ENCODE measurements around the gene PCARE.
A peak's percentile ranks its signal among the peaks of the same experiment; 100 is the strongest.
"Not testable (repeated sequence)": the region's sequence is repeated elsewhere in the genome, so short reads cannot be mapped to it uniquely, and the experiment has no call there.

PCARE gene

GRCh38 chr2:29090311-29090710 is 16.0 kb upstream of the PCARE start:
- DNase-seq = not testable (repeated sequence)

DNA sequence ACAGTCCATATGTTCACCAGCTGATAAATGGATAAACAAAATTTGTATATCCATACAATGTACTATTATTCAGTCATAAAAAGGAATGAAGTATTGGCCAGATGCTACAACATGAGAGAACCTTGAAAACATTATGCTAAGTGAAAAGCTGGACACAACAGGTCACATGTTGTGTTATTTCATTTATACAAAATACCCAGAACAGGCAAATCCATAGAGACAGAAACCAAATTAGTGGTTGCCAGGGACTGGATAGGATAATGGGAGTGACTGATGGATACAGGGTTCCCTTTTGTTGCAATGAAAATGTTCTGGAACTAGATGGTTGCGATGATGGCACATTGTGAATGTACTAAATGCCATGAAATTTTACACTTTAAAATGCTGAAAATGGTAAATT is 10.2 kb upstream of the PCARE start:
- DNase-seq = no peak

DNA sequence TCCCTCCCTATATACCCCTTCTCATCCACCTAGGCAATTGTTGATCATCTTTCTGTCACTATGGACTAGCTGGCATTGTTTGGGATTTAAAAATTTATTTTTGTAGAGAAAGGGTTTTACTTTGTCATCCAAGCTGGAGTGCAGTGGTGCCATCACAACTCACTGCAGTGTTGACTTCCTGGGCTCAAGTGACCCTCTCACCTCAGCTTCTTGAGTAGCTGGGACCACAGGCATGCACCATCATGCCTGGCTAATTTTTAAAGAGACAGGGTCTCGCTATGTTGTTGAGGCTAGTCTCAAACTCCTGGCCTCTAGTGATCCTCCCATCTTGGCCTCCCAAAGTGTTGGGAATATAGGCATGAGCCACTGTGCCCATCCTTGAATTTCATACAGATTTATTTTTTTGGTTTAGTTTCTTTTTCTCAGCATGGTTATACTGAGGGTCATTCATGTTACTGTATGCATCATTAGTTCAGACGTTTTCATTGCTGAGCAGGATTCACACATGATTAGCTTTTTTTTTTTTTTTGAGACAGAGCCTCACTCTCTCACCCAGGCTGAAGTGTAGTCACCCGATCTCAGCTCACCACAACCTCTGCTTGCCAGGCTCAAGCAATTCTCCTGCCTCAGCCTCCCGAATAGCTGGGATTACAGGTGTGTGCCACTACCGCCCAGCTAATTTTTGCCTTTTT is 8.6 kb upstream of the PCARE start:
- no peak for DNase-seq

DNA sequence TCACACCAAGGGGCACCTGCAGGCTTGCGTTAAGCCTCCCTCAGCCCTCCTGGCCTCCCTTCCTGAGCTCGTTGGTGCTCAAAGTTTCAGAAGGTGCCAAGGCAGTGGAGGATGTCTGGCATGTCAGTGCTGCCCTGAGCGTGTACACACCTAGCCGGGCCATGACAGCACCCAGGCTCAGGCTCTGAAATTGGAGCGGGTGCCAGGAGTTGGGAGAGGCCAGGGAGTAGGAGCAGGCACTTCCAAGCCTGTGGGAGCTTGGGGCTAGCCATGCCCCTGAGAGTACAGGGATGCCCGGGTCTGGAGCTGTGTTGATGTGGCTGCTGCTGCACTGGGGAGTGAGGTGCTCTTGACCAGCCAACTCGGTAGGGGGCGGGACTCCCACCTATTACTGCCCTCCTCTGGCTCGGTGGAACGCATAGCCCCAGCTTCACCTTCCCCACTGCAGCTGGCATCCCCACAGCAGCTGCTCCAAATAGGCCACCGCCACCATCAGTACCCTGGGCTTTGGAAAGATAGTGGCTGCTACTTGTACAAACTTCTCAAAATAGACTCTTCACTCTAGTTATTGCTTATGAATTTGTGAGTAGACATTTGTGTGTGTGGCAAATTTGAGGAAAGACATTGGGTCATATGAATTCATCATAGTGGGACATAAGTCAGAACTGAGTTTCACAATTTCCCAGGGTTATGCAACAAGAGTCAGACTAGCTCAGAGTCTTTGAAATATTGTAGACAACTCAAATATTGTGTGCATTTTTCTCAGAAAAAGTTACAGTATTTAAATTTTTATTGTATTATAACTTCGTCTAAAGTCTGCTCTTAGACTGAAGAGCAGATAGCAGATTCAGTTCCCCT is 6.8 kb upstream of the PCARE start:
- DNase-seq = peak; percentile 90 to 98

- no peak for DNase-seq
Observed at GRCh38 chr2:29079887-29080286, 5.6 kb upstream of the PCARE start.

- no peak for DNase-seq
Observed at GRCh38 chr2:29075894-29076705, 1.8 kb upstream of the PCARE start.

DNA sequence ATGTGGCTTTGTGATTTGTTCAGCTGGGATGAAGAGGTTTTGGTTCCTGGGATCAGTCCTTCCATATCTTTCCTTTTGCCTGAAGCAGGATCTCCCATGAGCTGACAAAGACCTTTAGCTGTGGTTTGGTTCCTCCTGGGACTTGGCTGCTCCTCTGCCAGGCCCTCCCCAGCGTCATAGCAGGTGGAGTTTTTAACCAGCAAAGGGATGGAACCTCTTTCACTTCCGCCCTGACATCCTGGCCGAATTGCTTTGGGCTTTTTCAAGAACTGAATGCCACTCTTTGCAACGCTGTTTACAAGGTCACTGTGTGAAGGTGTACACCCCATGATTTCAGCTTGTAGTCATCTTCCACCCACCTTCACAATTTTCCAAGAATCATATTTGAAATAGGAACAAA is 390 bp downstream of the PCARE start:
- peak in 1 of 2 donors; percentile 60 for DNase-seq

DNA sequence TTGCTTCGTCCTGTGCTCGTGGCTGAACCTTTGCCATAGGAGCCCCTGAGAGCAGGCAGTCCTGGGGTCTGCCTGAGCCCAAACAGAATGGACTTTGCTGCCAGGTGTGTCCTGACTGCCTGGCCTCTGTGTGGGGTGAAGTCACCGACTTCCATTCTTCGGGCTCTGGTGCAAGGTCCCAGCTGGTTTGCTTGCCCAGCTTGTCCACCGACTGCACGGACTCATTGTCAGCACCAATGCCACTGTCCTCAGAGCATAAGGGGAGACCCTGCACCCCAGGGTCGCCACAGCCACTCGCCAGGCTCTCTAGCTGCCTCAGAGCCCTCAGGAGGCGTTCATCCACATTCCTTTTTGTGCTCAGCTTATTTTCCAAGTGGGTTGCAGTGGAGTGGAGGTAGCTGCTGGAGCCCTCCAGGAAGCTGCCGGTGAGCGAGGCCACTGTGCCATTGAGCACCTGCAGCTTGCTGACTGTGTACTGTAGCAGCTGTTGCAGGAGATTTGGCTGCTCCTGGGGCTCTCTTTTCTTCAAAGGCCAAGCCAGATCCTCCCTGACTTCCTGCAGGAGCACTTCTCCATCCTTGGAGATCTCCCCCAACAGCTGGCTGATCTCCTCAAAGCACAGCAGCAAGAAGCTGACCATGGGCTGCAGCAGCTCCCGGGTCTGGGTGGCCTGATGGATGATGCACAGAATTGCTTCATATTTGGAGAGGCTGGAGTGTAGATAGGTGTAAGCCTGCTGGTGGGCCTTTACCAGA is 1.2 kb downstream of the PCARE start:
- no peak for DNase-seq

DNA sequence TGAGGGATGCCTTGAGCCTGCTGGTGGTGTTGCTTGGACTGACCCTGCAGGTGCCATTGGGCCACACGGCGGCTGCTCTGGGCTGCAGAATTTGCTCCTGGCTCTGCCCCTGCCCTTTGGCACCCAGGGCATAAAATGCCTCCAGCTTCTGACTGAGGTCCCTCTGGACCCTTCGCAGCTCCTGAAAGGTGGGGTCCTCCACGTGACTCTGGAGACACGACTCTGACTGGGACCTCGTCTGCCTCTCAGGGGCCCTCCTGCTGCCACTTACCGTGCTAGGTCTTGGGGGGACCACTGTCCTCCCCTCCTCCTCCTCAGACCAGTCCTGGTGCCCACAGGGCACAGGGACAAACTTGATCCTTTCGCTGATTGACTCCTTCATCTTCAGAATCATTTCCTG is 2.1 kb downstream of the PCARE start:
- no peak for DNase-seq

DNA sequence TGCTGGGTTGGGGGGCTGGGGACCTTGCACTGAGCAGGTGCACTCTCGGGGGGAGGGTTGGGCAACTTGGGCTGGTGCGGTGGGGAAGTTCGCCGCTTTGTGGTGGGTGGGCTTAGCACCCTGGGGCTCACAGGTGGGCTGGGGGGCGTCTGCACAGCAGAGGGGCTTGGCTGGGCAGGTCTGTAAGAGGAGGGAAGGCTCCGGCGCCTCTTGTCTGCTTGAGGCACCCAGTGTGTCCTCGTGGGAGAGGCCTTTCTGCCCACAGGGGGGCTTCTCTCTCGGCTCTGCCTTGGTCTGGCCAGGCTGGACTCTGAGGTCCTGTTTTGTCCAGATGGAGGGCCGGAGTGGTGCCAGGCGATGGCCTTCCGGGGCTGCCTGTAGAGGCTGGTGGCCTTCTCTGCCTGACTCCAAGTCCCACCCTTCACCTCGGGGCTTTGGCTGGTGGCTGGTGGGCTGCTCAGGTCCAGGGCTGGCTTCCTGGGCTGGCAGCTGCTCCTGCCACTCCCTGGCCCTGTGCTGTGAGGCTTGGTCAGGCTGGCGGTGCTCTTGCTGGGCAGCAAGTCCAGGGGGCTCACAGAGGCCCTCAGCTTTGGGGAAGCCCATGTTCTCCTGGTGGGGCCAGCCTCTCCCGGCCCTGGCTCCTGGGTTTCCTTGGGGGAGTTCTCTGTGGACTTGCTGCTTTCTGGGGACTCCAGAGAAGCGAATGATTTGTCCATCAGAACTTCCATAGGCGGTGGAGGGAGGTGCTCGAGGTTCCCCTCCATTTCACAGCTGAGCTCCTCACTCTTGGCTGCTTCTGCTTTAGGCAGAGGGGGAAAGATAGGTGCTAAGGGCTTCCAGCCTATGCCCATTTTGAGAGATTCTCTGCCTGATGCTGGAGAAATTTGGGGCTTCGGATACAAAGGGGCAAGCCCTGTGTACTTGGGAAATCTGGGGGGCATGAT is 3.0 kb downstream of the PCARE start:
- no peak for DNase-seq

DNA sequence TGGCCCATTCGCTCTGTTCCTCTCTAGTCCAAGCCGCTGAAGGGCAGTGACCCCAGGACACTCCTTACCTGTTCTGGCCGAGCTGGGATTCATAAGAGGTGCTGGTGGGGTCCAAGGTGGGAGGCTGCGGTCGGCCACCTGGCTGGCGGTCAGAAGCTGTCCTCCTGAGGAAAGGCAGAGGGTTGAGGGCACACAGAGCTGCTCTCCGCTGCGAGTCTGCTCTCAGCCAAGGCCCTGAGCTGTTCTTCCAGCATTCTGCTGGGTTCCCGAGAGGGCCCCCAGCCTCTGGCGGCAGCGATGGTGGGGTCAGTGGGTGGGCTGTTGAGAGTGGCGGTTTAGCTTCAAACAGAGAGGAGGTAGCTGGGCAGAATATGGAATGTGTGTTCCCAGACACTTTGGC is 3.8 kb downstream of the PCARE start:
- no peak for DNase-seq

GRCh38 chr2:29068513-29068912 is 5.8 kb downstream of the PCARE start:
- DNase-seq = no peak

- peak; percentile 69 to 82 for DNase-seq
Observed at GRCh38 chr2:29066997-29067605, 7.2 kb downstream of the PCARE start.

DNA sequence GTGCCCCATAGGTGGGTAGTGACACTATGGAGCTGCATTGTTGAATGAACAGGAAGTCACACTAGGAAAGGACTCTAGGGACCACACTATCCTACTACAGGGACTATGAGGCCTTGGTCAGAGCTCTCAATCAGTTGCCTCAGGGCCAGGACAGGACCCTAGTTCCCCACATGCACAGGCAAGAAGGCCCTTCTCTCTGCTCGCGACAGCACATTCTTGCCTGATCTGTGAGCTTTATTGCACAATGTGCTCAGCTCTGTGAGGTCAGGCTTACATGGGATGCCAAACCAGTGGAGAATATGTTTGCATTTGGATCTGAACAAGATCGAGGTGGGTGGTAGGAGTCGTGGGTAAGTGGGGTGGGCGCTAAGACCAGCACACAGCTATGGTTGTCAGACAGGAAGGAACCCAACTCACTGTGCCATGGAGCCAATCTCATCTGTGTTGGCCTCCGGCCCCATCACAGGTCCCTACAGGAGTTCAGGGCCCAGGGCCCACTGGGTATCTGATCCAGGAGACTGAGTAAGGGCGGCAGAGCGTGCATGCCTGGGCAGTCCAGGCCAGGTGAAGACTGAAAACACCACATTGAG is 8.0 kb downstream of the PCARE start:
- DNase-seq = peak; percentile 61 to 76

GRCh38 chr2:29065068-29065811 is 9.1 kb downstream of the PCARE start:
- no peak for DNase-seq

- DNase-seq = no peak
Observed at GRCh38 chr2:29064746-29065067, 9.6 kb downstream of the PCARE start.

DNA sequence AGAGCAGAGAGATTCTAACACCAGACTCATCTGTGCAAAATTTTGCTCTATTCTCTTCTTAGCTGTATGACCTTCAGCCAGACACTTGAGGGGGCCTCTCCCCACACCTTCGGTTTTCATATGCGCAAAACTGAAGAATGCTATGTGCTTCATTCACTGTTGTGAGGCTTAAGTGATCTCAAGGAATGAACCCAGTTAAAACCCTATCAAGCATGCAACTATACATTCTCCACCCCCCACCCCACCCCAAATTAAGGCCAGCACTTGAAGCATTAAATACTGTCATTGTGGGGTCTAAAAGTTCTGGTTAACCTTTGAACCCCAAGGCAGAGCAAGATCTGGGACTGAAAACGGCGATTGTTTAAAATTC is 10.0 kb downstream of the PCARE start:
- no peak for DNase-seq

GRCh38 chr2:29063646-29064345 is 10.5 kb downstream of the PCARE start:
- DNase-seq = no peak

DNA sequence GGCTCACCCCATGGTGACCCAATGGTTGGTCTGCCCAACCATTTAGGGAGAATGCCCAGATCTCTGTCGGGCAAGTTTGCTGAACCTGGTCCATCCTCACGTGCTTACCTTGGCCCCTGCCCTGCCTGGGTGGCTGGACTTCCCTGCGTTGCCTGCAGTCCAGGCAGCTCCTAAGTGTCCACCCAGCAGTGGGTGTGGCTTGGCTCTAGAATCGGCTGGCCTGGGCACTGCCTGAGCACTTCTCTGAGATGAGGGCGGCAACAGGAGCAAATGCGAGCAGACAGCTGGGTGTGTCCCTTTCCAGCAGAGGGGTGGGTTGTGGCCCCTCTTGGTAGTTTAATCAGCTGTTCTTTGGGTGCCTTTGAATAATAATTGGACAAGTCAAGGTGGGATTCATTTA is 11.3 kb downstream of the PCARE start:
- DNase-seq = no peak

- DNase-seq = no peak
Observed at GRCh38 chr2:29062371-29062770, 12.0 kb downstream of the PCARE start.
